Activated effector memory CD4-positive, alpha-beta T cell treated with anti-CD3 and anti-CD28 coated beads, Interleukin-2, amount 50 U/mL, for 16 hours (primary cell): Measurements from ENCODE around the gene DTHD1.
A peak's percentile ranks its signal among the peaks of the same experiment; 100 is the strongest.

Source experiments
- DNase-seq: peaks from one replicate; pipeline ENCODE4 v3.0.0-alpha.2; 2020

Gene DTHD1

GRCh38 chr4:36351082-36351666 is 69.8 kb downstream of the DTHD1 start:
- peak; percentile 89 for DNase-seq

GRCh38 chr4:36353998-36354397 is 72.6 kb downstream of the DTHD1 start:
- DNase-seq, result no peak

GRCh38 chr4:36358173-36358572 is 76.8 kb downstream of the DTHD1 start:
- no peak for DNase-seq

GRCh38 chr4:36360755-36361154 is 79.3 kb downstream of the DTHD1 start:
- no peak for DNase-seq

GRCh38 chr4:36363024-36363423 is 81.6 kb downstream of the DTHD1 start:
- DNase-seq, result no peak

- no peak for DNase-seq
Observed at GRCh38 chr4:36374836-36375511, 93.6 kb downstream of the DTHD1 start.

- DNase-seq, result peak; percentile 66
Observed at GRCh38 chr4:36385951-36386571, 104.6 kb downstream of the DTHD1 start.

GRCh38 chr4:36386691-36387090 is 105.3 kb downstream of the DTHD1 start:
- DNase-seq, result no peak

- no peak for DNase-seq
Observed at GRCh38 chr4:36388710-36389109, 107.3 kb downstream of the DTHD1 start.

- no peak for DNase-seq
Observed at GRCh38 chr4:36391411-36391810, 110.0 kb downstream of the DTHD1 start.

GRCh38 chr4:36392024-36392423 is 110.6 kb downstream of the DTHD1 start:
- no peak for DNase-seq

GRCh38 chr4:36392916-36393315 is 111.5 kb downstream of the DTHD1 start:
- no peak for DNase-seq
